AG09309 (cell line): Measurements from ENCODE around the gene UNK.

ENCODE experiments used
- DNase-seq: peaks from one replicate; pipeline ENCODE4 v3.0.0-alpha.2; 2010; ENCODE audit warnings: low read depth
- H3K4me3 ChIP-seq: 2 replicates; pipeline ENCODE4 v1.5.1; 2011; ENCODE audit warnings: mild to moderate bottlenecking, low read depth, low read length, moderate library complexity; ENCODE audit not compliant: control insufficient read depth
- CTCF ChIP-seq: IDR thresholded peaks from 2 replicates; pipeline ENCODE4 v1.5.1; 2011; ENCODE audit warnings: mild to moderate bottlenecking, low read depth, low read length, inconsistent platforms; ENCODE audit not compliant: insufficient read depth, control insufficient read depth; ENCODE audit errors: missing control alignments

The UNK gene

GRCh38 chr17:75740215-75740614 is 44.4 kb upstream of the UNK start:
- DNase-seq: no peak
- TF ChIP-seq CTCF: no peak
- no peak overlapping the region for H3K4me3 ChIP-seq

- TF ChIP-seq CTCF: no peak
Observed at GRCh38 chr17:75740631-75741077, 44.0 kb upstream of the UNK start.

GRCh38 chr17:75742337-75742736 is 42.3 kb upstream of the UNK start:
- no peak for TF ChIP-seq CTCF
- DNase-seq: no peak
- no peak overlapping the region for H3K4me3 ChIP-seq

More at GRCh38 chr17:75740631-75741077, 44.0 kb upstream of the UNK start:
- H3K4me3 ChIP-seq: no peak overlapping the region
- no peak for DNase-seq

- no peak for DNase-seq
- no peak for TF ChIP-seq CTCF
- H3K4me3 ChIP-seq: no peak overlapping the region
Observed at GRCh38 chr17:75743625-75744206, 40.9 kb upstream of the UNK start.

- TF ChIP-seq CTCF: no peak
- no peak for DNase-seq
- no peak overlapping the region for H3K4me3 ChIP-seq
Observed at GRCh38 chr17:75748706-75749105, 35.9 kb upstream of the UNK start.

- no peak for DNase-seq
- peak; percentile 92 for TF ChIP-seq CTCF
- H3K4me3 ChIP-seq: no peak overlapping the region
Observed at GRCh38 chr17:75749545-75750389, 34.8 kb upstream of the UNK start.
